Cardiac muscle cell (in vitro differentiated cells and primary cell): ENCODE results near the gene UTP3. TPM values are rescaled to one million over a fixed set of nuclear protein-coding genes. Genes with fewer than 3 reads are reported as not detected.
"Not testable (repeated sequence)": the region's sequence is repeated elsewhere in the genome, so short reads cannot be mapped to it uniquely, and the experiment has no call there.

Experiments
- DNase-seq, 2 donors: peaks; one replicate each; pipeline versions ENCODE4 v3.0.0 to v3.0.0-alpha.2; 2010 to 2017; ENCODE audit warnings: low read depth in 1 of 2, low spot score in 1 of 2
- H3K27ac ChIP-seq: fragments of 200-600 bp; sonication (generic); 2 replicates; pipeline ENCODE4 v1.5.1; 2016
- H3K27me3 ChIP-seq: fragments of 200-600 bp; sonication (generic); 2 replicates; pipeline ENCODE4 v1.6.0; 2016; ENCODE audit warnings: control low read depth
- H3K36me3 ChIP-seq: fragments of 200-600 bp; sonication (generic); 2 replicates; pipeline ENCODE4 v1.5.1; 2016; ENCODE audit warnings: control low read depth
- H3K4me1 ChIP-seq: fragments of 200-600 bp; sonication (generic); 2 replicates; pipeline ENCODE4 v1.8.1; 2017; ENCODE audit warnings: low read depth, mild to moderate bottlenecking, mixed run types
- H3K4me3 ChIP-seq: fragments of 200-600 bp; sonication (generic); 2 replicates; pipeline ENCODE4 v1.5.1; 2016; ENCODE audit warnings: mild to moderate bottlenecking
- H3K9me3 ChIP-seq: fragments of 200-600 bp; sonication (generic); 2 replicates; pipeline ENCODE4 v1.5.1; 2017; ENCODE audit warnings: low read depth, mild to moderate bottlenecking, control low read depth
- polyA plus RNA-seq: library from polyadenylated mRNA; unstranded; fragments of >200 nt; fragmentation: Nextera tagmentation; extraction: Ambion mirVana; gene quantifications from 2 replicates; pipeline ENCODE4 v1.2.1, GENCODE V29; 2016
- total RNA-seq: library from RNA; depleted of rRNA; stranded (reverse); fragments of >200 nt; gene quantifications from 2 replicates; pipeline ENCODE4 v1.2.3, GENCODE V29; 2016
- TF ChIP-seq, protein P1 (sequence below): IDR thresholded peaks from 2 replicates; pipeline ENCODE4 v1.5.1; 2012; ENCODE audit warnings: low read depth, mild to moderate bottlenecking, low read length

UTP3 gene
- total and polyA plus RNA-seq, 2 experiments from 2014 or later: 15.5 to 18.4 TPM

DNA sequence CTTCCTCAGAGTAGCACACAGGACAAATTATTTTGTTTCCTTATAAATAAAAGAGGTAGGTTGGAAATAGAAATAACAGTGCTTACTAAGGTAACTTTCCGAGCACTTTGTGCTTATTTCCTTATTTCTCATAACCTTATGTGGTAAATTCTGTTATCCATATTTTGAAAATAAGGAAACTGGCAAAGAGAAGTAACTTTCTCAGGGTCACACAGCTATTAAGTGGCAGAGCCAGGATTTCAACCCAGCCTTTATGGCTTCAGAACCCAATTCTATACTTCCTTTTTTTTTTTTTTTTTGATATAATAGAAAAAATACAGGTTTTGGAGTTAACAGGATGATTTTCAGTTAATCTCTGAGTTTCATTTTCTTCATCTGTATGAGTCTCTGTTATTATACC is 3.3 kb downstream of the UTP3 start:
- no peaks in the 10 kb centered on the region for H3K36me3 ChIP-seq
- peaks cover 13% of the 10 kb centered on the region for H3K4me1 ChIP-seq
- H3K4me3 ChIP-seq: no peak overlapping the region
- no peaks in the 10 kb centered on the region for H3K27me3 ChIP-seq
- no peak overlapping the region for H3K27ac ChIP-seq
- no peaks in the 10 kb centered on the region for H3K9me3 ChIP-seq
- DNase-seq: no peak
- TF ChIP-seq, protein P1, sequence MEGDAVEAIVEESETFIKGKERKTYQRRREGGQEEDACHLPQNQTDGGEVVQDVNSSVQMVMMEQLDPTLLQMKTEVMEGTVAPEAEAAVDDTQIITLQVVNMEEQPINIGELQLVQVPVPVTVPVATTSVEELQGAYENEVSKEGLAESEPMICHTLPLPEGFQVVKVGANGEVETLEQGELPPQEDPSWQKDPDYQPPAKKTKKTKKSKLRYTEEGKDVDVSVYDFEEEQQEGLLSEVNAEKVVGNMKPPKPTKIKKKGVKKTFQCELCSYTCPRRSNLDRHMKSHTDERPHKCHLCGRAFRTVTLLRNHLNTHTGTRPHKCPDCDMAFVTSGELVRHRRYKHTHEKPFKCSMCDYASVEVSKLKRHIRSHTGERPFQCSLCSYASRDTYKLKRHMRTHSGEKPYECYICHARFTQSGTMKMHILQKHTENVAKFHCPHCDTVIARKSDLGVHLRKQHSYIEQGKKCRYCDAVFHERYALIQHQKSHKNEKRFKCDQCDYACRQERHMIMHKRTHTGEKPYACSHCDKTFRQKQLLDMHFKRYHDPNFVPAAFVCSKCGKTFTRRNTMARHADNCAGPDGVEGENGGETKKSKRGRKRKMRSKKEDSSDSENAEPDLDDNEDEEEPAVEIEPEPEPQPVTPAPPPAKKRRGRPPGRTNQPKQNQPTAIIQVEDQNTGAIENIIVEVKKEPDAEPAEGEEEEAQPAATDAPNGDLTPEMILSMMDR: no peak

DNA sequence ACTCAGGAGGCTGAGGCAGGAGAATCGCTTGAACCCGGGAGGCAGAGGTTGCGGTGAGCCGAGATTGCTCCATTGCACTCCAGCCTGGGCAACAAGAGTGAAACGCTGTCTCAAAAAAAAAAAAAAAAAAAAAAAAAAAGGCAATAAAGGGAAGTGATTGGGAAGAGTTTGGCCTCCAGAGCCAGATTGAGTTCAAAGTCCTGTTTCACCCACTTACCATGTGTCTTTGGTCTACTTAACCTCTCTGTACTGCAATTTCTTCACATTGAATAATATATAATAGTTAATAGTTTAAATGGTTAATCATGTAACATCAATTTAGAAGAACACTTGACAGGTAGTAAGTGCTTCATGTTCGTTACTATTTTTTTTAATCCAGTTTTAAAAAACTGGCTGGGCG is 6.3 kb downstream of the UTP3 start:
- H3K4me1 ChIP-seq, H3K27ac ChIP-seq, H3K9me3 ChIP-seq, DNase-seq, H3K36me3 ChIP-seq, H3K4me3 ChIP-seq, H3K27me3 ChIP-seq: not testable (repeated sequence)

DNA sequence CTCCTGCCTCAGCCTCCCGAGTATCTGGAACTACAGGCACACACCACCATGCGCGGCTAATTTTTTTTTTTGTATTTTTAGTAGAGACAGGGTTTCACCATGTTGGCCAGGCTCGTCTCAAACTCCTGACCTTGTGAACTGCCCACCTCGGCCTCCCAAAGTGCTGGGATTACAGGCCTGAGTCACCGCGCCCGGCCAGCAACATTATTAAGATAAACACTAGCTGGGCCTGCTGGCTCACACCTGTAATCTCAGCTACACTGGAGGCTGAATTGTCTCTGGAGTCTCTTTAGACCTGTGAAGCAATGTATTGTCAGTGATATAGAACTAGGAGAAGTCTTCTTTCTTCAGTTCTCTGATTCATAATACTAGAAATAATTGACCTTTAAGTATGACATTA is 10.1 kb downstream of the UTP3 start:
- DNase-seq, H3K9me3 ChIP-seq, H3K27ac ChIP-seq, H3K27me3 ChIP-seq, H3K4me3 ChIP-seq, H3K36me3 ChIP-seq, H3K4me1 ChIP-seq: not testable (repeated sequence)

DNA sequence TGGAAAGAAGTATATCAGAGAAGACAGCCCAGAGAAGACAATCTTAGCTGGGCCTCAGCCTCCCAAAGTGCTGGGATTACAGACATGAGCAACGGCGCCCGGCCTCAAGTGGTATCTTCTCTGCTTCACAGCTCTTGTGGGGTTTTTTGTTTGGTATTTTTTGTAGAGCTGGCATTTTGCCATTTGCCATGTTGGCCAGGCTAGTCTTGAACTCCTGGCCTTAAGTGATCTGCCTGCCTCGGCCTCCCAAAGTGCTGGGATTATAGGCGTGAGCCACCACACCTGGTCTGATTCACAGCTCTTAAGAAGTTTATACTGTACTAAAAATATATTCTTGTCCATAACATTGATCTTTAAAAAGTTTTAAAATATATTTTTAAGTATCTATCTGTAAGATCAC is 12.4 kb downstream of the UTP3 start:
- Histone ChIP-seq H3K4me3 (no peak overlapping the region), H3K27ac (no peak overlapping the region), H3K9me3 (no peaks in the 10 kb centered on the region), H3K4me1 (peaks cover 6% of the 10 kb centered on the region), H3K36me3 (no peaks in the 10 kb centered on the region), H3K27me3 (no peaks in the 10 kb centered on the region)
- no peak for DNase-seq
- TF ChIP-seq, protein P1: no peak

DNA sequence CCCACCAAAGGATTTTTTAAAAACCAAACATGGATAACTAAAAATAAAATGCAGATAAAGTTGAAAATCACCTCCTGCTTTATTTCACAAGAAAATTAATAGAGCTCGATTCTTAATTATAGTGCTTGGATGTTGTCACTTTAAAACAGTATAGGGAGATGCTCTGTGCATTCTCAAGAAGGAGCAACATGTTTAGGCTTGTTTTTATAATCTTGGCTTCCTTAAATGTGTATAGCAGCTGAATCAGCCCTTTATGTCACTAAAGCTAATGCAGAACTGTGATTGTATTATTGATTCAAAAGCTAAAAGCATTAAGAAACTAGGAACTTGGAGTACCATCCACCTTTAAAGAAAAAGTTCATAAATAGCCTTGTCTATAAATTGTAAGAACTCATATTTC is 12.9 kb downstream of the UTP3 start:
- no peak for DNase-seq
- H3K9me3 ChIP-seq: no peaks in the 10 kb centered on the region
- TF ChIP-seq, protein P1: no peak
- peaks cover 7% of the 10 kb centered on the region for H3K4me1 ChIP-seq
- H3K27me3 ChIP-seq: no peaks in the 10 kb centered on the region
- no peak overlapping the region for H3K27ac ChIP-seq
- H3K4me3 ChIP-seq: no peak overlapping the region
- no peaks in the 10 kb centered on the region for H3K36me3 ChIP-seq

DNA sequence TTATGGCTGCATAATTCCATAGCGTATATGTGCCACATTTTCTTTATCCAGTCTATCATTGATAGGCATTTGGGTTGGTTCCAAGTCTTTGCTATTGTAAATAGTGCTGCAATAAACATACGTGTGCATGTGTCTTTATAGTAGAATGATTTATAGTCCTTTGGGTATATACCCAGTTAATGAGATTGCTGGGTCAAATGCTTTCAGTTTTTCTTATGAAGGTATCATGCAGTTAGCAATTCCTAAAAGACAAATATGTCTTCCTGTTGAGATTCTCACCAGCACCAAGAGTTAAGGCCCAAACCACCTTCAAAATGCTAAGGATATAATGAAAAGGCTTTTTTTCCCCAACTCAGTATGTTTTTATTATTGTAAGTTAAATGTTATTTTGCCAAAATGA is 14.3 kb downstream of the UTP3 start:
- H3K27ac ChIP-seq: peak overlapping the region; percentile 93

DNA sequence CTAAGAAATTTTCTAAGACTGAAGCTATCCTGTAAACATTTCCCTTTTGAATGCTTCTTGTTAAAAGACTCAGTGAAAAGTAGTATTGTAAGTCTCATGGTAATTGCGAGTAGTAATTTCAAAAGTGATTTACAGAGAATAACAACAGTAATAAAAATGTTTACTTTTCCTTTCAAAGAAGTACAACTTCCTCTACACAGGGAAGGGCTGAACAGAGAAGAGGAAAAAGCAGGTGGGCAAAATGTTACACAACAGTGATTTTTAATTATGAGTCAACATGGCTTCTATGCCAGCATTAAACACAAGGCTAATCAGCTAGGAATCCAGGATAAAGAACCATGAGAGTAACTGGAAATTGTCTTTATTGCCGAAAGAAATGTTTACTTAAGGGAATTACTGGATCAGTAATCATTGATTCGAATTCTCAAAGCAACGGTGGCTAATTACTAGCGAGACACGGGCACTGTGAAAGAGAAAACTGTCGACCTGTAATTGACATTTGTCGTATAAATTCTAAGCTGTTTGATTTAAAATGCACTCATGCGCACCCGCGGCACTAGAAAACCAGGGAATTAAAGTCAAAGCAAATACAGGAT is 15.4 kb downstream of the UTP3 start:
- Histone ChIP-seq H3K9me3 (no peaks in the 10 kb centered on the region), H3K36me3 (no peaks in the 10 kb centered on the region), H3K4me1 (peaks cover 11% of the 10 kb centered on the region), H3K4me3 (peak overlapping the region; percentile 46), H3K27ac (peak overlapping the region; percentile 93), H3K27me3 (no peaks in the 10 kb centered on the region)
- DNase-seq: peak in 1 of 2 donors; percentile 38
- TF ChIP-seq, protein P1: no peak

More for the DNA sequence above, 14.3 kb downstream of the UTP3 start:
- H3K4me1 ChIP-seq: peaks cover 11% of the 10 kb centered on the region
- H3K27me3 ChIP-seq, H3K36me3 ChIP-seq, H3K9me3 ChIP-seq, DNase-seq, H3K4me3 ChIP-seq: not testable (repeated sequence)
